ENCODE results near the gene CORIN. TPM values are rescaled to one million over a fixed set of nuclear protein-coding genes. Genes with fewer than 3 reads are reported as not detected.

The CORIN gene
- total and polyA plus RNA-seq, 2 experiments from 2014 or later, result not detected

GRCh38 chr4:47717188-47717587 is 120.7 kb downstream of the CORIN start:
- Histone ChIP-seq H3K79me2 (replicated peaks; ENCODE audit: insufficient read depth) (no peaks in the 10 kb centered on the region), H3K27ac (ENCODE audit: low read depth) (no peak overlapping the region), H2AFZ (no peak overlapping the region), H3K4me3 (peak overlapping the region; percentile 26), H3K36me3 (ENCODE audit: insufficient read depth) (no peaks in the 10 kb centered on the region), H3K27me3 (ENCODE audit: insufficient read depth) (no peaks in the 10 kb centered on the region), H3K9me2 (ENCODE audit: insufficient read depth) (no peaks in the 10 kb centered on the region), H3F3A (replicated peaks; ENCODE audit: low read depth) (no peaks in the 10 kb centered on the region), H3K4me2 (peak overlapping the region; percentile 50), H4K20me1 (replicated peaks; ENCODE audit: insufficient read depth) (no peaks in the 10 kb centered on the region), H3K4me1 (ENCODE audit: insufficient read depth) (peaks cover 26% of the 10 kb centered on the region)
- no peak for TF ChIP-seq NANOG (IDR thresholded peaks at IDR 0.05; ENCODE audit: borderline replicate concordance)
- no peak for TF ChIP-seq POLR2AphosphoS5 (IDR thresholded peaks at IDR 0.05; ENCODE audit: low read depth)
- no peak for TF ChIP-seq REST (IDR thresholded peaks at IDR 0.05; ENCODE audit: unreplicated experiment)
- no peak for TF ChIP-seq ZNF114 (CRISPR knock-in tag; IDR thresholded peaks at IDR 0.05)
- no peak for TF ChIP-seq ETS1 (IDR thresholded peaks at IDR 0.05)
- TF ChIP-seq, protein P1, sequence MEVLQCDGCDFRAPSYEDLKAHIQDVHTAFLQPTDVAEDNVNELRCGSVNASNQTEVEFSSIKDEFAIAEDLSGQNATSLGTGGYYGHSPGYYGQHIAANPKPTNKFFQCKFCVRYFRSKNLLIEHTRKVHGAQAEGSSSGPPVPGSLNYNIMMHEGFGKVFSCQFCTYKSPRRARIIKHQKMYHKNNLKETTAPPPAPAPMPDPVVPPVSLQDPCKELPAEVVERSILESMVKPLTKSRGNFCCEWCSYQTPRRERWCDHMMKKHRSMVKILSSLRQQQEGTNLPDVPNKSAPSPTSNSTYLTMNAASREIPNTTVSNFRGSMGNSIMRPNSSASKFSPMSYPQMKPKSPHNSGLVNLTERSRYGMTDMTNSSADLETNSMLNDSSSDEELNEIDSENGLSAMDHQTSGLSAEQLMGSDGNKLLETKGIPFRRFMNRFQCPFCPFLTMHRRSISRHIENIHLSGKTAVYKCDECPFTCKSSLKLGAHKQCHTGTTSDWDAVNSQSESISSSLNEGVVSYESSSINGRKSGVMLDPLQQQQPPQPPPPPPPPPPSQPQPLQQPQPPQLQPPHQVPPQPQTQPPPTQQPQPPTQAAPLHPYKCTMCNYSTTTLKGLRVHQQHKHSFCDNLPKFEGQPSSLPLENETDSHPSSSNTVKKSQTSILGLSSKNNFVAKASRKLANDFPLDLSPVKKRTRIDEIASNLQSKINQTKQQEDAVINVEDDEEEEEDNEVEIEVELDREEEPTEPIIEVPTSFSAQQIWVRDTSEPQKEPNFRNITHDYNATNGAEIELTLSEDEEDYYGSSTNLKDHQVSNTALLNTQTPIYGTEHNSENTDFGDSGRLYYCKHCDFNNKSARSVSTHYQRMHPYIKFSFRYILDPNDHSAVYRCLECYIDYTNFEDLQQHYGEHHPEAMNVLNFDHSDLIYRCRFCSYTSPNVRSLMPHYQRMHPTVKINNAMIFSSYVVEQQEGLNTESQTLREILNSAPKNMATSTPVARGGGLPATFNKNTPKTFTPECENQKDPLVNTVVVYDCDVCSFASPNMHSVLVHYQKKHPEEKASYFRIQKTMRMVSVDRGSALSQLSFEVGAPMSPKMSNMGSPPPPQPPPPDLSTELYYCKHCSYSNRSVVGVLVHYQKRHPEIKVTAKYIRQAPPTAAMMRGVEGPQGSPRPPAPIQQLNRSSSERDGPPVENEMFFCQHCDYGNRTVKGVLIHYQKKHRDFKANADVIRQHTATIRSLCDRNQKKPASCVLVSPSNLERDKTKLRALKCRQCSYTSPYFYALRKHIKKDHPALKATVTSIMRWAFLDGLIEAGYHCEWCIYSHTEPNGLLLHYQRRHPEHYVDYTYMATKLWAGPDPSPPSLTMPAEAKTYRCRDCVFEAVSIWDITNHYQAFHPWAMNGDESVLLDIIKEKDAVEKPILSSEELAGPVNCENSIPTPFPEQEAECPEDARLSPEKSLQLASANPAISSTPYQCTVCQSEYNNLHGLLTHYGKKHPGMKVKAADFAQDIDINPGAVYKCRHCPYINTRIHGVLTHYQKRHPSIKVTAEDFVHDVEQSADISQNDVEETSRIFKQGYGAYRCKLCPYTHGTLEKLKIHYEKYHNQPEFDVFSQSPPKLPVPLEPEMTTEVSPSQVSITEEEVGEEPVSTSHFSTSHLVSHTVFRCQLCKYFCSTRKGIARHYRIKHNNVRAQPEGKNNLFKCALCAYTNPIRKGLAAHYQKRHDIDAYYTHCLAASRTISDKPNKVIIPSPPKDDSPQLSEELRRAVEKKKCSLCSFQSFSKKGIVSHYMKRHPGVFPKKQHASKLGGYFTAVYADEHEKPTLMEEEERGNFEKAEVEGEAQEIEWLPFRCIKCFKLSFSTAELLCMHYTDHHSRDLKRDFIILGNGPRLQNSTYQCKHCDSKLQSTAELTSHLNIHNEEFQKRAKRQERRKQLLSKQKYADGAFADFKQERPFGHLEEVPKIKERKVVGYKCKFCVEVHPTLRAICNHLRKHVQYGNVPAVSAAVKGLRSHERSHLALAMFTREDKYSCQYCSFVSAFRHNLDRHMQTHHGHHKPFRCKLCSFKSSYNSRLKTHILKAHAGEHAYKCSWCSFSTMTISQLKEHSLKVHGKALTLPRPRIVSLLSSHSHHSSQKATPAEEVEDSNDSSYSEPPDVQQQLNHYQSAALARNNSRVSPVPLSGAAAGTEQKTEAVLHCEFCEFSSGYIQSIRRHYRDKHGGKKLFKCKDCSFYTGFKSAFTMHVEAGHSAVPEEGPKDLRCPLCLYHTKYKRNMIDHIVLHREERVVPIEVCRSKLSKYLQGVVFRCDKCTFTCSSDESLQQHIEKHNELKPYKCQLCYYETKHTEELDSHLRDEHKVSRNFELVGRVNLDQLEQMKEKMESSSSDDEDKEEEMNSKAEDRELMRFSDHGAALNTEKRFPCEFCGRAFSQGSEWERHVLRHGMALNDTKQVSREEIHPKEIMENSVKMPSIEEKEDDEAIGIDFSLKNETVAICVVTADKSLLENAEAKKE (CRISPR knock-in tag; IDR thresholded peaks at IDR 0.05), result no peak
- TF ChIP-seq EZH2phosphoT487 (IDR thresholded peaks at IDR 0.05; ENCODE audit: unreplicated experiment), result no peak
- no peak for TF ChIP-seq EZH2 (IDR thresholded peaks at IDR 0.05; ENCODE audit: low read depth, unreplicated experiment)
- TF ChIP-seq CREB1 (CRISPR knock-in tag; IDR thresholded peaks at IDR 0.05; ENCODE audit: low read depth), result no peak
- no peak for TF ChIP-seq JUNB (IDR thresholded peaks at IDR 0.05; ENCODE audit: unreplicated experiment)
- no peak for TF ChIP-seq CTCF (conservative IDR thresholded peaks at IDR 0.05; ENCODE audit: low read depth in 2 of 2)
- TF ChIP-seq STAT1 (IDR thresholded peaks at IDR 0.05; ENCODE audit: unreplicated experiment), result no peak
- no peak for TF ChIP-seq ZNF331 (CRISPR knock-in tag; IDR thresholded peaks at IDR 0.05; ENCODE audit: low read depth)
- peaks cover 26% of the 10 kb centered on the region; the same call in 2 of the 3 replicates for H3K4me1 Mint-ChIP-seq
- no peaks in the 10 kb centered on the region for H3K9me3 Mint-ChIP-seq
- peaks cover 2% of the 10 kb centered on the region for H3K27me3 Mint-ChIP-seq (ENCODE audit: insufficient read depth, low read depth, poor library complexity)
- no peak overlapping the region for H3K27ac Mint-ChIP-seq
- ATAC-seq, result peak; percentile 80
- peak; percentile 45 for DNase-seq (ENCODE audit: low spot score)
- peak overlapping the region; percentile 45 for H3K4me3 Mint-ChIP-seq
- H3K36me3 Mint-ChIP-seq (ENCODE audit: low read depth), result no peaks in the 10 kb centered on the region

Data from GM23338 (cell line).